Endothelial cell (in vitro differentiated cells): ENCODE results near the gene NME7. TPM values are rescaled to one million over a fixed set of nuclear protein-coding genes. Genes with fewer than 3 reads are reported as not detected.

Experiments used
- DNase-seq: peaks from one replicate; pipeline ENCODE4 v3.0.0; 2021; ENCODE audit warnings: low spot score
- H3K27ac Mint-ChIP-seq: one replicate; pipeline ENCODE4 v1.8.0; 2021; ENCODE audit warnings: mixed read lengths, inconsistent platforms; ENCODE audit not compliant: unreplicated experiment
- H3K27me3 Mint-ChIP-seq: one replicate; pipeline ENCODE4 v1.8.0; 2021; ENCODE audit warnings: mild to moderate bottlenecking, moderate library complexity, mixed read lengths, inconsistent platforms; ENCODE audit not compliant: unreplicated experiment
- H3K36me3 Mint-ChIP-seq: one replicate; pipeline ENCODE4 v1.8.0; 2021; ENCODE audit warnings: mild to moderate bottlenecking, low read depth, mixed read lengths, inconsistent platforms; ENCODE audit not compliant: unreplicated experiment
- H3K4me1 Mint-ChIP-seq: one replicate; pipeline ENCODE4 v1.8.0; 2021; ENCODE audit warnings: mild to moderate bottlenecking, mixed read lengths, inconsistent platforms; ENCODE audit not compliant: unreplicated experiment
- H3K4me3 Mint-ChIP-seq: one replicate; pipeline ENCODE4 v1.8.0; 2021; ENCODE audit warnings: mild to moderate bottlenecking, mixed read lengths, inconsistent platforms; ENCODE audit not compliant: unreplicated experiment
- H3K9me3 Mint-ChIP-seq: one replicate; pipeline ENCODE4 v1.8.0; 2021; ENCODE audit warnings: mixed read lengths, inconsistent platforms; ENCODE audit not compliant: unreplicated experiment
- total RNA-seq: library from RNA; stranded (reverse); fragmentation: NEBNext Ultra II Directional; extraction: Animal tissue kit (Norgen Biotek cat#: 25700); gene quantifications from one replicate; pipeline ENCODE4 v1.2.1, GENCODE V29; 2021; ENCODE audit not compliant: unreplicated experiment
- TF ChIP-seq, protein P1 (sequence below): fragments of 200-600 bp; sonication (generic); IDR thresholded peaks from one replicate; pipeline ENCODE4 v1.5.0; 2021; ENCODE audit warnings: antibody characterized with exemption; ENCODE audit not compliant: unreplicated experiment

NME7 gene
- total RNA-seq, 1 donor from 2014 or later, result 18.9 TPM

DNA sequence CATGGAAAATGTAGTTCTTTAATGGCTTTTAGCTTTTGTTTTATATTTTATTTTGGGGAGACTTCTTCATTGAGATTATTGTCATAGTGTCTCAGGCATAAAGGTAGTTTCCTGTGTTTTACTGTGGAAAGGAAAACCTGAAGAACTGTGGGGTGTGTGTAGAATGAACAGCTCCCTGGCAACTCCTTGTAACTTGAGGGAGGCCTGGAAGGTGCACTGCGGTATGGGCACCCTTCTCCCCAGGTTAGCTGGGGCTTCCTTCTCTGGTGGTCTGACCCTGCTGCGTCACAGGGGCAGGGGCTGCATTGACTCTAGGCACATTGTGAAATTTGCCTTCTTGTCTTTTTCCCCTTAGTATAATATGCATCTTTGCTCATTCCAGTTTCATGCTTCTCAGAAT lies 259.4 kb downstream of the NME7 start:
- Mint-ChIP-seq H3K4me3 (no peak overlapping the region), H3K27me3 (peaks cover 8% of the 10 kb centered on the region), H3K4me1 (peaks cover 21% of the 10 kb centered on the region), H3K27ac (no peak overlapping the region), H3K36me3 (peaks cover 3% of the 10 kb centered on the region), H3K9me3 (no peaks in the 10 kb centered on the region)
- TF ChIP-seq, protein P1, sequence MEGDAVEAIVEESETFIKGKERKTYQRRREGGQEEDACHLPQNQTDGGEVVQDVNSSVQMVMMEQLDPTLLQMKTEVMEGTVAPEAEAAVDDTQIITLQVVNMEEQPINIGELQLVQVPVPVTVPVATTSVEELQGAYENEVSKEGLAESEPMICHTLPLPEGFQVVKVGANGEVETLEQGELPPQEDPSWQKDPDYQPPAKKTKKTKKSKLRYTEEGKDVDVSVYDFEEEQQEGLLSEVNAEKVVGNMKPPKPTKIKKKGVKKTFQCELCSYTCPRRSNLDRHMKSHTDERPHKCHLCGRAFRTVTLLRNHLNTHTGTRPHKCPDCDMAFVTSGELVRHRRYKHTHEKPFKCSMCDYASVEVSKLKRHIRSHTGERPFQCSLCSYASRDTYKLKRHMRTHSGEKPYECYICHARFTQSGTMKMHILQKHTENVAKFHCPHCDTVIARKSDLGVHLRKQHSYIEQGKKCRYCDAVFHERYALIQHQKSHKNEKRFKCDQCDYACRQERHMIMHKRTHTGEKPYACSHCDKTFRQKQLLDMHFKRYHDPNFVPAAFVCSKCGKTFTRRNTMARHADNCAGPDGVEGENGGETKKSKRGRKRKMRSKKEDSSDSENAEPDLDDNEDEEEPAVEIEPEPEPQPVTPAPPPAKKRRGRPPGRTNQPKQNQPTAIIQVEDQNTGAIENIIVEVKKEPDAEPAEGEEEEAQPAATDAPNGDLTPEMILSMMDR, result no peak
- no peak for DNase-seq

DNA sequence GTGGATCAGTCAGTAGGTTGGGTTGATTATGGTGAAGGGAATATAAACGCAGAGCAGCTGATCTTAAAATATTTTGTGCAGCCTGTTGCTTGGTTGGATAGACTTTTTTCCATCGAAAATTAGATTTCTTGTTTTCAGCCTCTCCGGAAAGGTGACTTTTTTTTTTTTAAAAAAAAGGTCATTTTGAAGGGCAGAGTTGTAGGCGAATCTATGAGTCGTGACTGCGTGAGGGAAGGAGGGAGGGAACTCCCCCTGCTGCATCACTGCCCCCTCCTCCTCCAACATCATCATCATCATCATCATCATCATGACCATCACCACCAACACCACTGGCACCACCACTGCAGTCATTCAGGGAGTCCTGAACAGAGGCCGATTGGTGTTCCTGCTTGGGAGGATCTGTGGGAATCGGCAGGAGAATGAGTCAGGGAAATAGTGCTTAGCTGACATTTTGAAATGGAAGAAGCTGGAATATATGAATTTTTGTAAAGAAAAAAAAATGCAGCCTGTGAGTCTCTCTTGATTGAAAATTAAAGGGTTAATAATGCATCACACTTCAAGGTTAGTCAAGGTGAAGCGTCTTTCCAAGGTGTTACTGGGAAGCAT lies 259.9 kb downstream of the NME7 start:
- no peak for DNase-seq
- H3K4me1 Mint-ChIP-seq, result peaks cover 21% of the 10 kb centered on the region

DNA sequence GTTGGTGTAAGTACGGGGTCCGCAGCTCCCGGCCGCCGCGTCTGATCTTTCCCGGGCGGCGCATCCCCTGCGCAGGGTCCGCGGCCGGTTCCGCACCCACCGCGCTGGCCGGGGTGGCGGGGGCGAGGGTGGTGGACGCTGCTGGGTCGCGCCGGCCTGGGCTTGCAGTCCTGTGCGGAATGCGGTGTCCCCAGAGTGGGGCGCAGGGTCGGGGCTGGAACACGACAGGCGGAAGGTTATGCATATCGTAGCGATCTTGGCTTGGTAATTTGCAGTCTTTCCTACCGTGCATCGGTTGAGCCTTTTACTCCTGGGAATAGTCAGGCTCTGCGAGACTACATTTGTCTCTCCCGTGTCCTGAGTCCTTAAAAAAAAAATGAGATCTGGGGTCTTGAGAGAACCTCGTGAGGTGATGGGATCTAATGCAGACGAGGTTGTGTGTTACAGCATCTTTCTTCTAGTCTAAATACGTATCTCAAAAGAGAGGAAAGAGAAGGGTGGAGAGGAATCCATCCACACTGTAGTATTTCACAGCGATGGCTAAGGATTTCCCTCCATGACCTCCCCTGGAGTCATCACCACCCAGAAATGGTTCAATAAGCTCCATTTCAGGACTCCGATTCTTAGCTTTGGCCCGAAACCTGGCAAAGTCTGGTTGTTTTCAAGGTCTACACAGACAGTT lies 260.5 kb downstream of the NME7 start:
- TF ChIP-seq, protein P1, result no peak
- Mint-ChIP-seq H3K4me1 (peaks cover 21% of the 10 kb centered on the region), H3K27ac (peak overlapping the region; percentile 25), H3K4me3 (peak overlapping the region; percentile 93), H3K36me3 (peaks cover 3% of the 10 kb centered on the region), H3K27me3 (peaks cover 8% of the 10 kb centered on the region), H3K9me3 (no peaks in the 10 kb centered on the region)
- no peak for DNase-seq

More for the DNA sequence above, 259.9 kb downstream of the NME7 start:
- TF ChIP-seq, protein P1, result no peak
- Mint-ChIP-seq H3K36me3 (peaks cover 3% of the 10 kb centered on the region), H3K27ac (peak overlapping the region; percentile 68), H3K27me3 (peaks cover 8% of the 10 kb centered on the region), H3K4me3 (peak overlapping the region; percentile 93), H3K9me3 (no peaks in the 10 kb centered on the region)

DNA sequence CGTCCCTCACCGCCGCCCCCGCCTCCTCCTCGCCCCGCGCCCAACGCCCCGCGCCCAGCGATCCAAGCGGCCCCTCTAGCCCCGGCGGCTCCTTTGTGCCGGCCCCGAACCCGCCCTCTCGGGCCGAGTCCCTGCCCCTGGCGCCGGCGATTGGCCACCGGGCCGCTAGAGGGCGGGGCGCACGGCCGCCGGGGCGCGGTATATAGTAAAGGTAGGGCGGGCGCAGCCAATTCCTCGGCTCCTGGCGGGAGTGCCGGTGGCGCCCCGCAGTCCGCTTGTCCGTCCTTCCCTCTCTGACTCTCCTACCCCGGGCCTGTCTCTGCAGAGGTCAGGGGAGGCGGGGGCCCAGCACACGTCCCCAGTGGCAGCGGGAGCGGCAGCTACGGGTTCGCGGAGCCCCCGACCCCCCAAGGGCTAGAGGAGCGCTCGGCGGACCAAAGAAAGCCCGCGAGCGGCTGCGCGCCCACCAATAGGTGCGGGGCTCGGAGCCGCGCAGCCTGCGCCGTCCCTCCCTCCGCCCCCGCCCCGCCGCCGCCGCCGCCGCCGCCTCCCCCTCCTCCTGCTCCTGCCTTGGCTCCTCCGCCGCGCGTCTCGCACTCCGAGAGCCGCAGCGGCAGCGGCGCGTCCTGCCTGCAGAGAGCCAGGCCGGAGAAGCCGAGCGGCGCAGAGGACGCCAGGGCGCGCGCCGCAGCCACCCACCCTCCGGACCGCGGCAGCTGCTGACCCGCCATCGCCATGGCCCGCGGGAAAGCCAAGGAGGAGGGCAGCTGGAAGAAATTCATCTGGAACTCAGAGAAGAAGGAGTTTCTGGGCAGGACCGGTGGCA lies 261.3 kb downstream of the NME7 start, which contains the start of gene ATP1B1:
Gene ATP1B1, plus strand, starts transcription at position 596 of the 826 bp plus-strand sequence. Its CDS starts 140 bp downstream, at position 736.
- peaks cover 3% of the 10 kb centered on the region for H3K36me3 Mint-ChIP-seq
- peak within 1 kb of the TSS; percentile 25 for H3K27ac Mint-ChIP-seq
- DNase-seq, result peak; percentile 93
- peak within 1 kb of the TSS; percentile 93 for H3K4me3 Mint-ChIP-seq
- TF ChIP-seq, protein P1, result peak; percentile 87
- H3K9me3 Mint-ChIP-seq, result no peaks in the 10 kb centered on the region
- peaks cover 8% of the 10 kb centered on the region for H3K27me3 Mint-ChIP-seq
- H3K4me1 Mint-ChIP-seq, result peaks cover 21% of the 10 kb centered on the region
